HG03103 (cell line): Measurements from ENCODE around the gene PPP1R8.
"Not testable (repeated sequence)": the region's sequence is repeated elsewhere in the genome, so short reads cannot be mapped to it uniquely, and the experiment has no call there.

ENCODE experiments used
- ATAC-seq: cut with Tn5 transposase; IDR thresholded peaks from one replicate; pipeline ENCODE4 v1.9.1; 2021; ENCODE audit warnings: low read depth; ENCODE audit not compliant: unreplicated experiment

The PPP1R8 gene

DNA sequence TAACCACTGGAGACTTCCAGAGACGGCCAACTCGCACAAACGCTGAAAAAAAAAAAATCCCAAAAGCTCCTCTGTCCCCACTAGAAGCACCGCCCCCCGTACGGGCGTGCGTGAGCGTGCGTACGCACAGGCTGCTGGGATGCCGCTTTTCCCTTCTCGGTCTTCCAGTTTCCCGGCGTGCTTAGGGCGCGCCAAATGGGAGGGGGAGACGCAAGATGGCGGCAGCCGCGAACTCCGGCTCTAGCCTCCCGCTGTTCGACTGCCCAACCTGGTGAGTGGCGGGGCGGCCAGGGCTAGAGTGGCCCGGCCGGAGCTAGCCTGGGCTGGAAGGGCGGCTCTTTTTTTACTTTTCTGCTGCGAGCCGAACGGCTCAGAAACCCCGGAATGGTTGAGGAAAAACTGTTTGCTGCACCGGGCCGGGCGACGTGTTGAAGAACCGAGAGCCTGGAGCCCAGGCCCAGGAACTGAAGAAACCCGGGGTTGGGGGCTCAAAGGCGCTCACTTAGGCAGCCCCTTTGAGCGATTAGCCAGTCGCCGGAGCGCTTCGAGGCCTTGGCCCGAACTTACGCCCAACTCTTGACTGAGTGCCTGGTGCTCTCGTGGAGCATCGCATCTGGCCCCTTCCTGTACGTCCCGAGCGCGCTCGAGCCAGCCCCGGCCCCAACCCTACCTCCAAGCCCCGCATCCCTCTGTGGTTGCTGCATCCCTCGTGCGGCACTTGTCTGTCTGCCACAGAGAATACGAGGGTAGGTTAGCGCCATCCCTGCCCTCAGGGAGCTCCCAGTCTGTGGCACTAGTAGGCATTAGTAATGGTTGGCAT is at the start of gene PPP1R8:
TSS of gene PPP1R8 (plus strand) at position 162 of the 820 bp plus-strand sequence. CDS start at position 216, 54 bp downstream.
- peak; percentile 82 for ATAC-seq

DNA sequence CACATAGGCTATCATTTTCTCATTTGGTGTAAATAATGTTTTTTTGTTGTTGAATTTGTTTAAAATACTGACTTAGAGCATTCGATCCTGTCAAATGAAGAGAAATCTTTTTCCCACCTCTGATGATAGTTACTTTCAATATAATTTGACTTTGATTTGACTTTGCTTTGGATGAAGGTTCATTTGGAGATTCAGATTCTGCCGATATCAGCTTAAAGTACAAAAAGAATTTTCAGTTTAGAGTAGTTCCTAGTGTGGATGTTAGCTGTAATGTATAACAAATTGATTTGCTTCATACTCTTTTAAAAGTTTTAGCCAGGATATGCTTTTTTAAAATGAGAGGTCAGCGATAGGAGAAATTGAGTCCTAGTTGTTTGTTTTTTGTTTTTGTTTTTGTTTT is 47.6 kb upstream of the PPP1R8 start:
- no peak for ATAC-seq

DNA sequence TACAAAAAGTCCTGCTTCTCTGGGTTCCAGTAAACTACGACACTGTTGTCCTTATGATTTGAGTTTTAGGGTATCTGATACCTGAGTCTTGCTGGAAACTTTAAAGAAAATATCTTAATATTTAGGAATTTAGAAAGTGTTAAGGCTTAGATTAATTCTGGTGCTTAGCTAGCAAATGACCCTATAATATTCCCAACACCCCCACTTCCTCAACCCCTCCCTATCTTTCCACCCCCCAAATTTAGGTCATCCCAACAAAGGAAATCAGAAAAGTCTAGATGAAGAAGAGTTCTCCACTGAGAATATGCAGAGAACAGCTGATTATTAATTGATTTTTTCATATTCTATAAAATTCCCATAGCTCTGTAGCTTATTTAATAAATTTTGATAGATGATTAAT is 45.9 kb upstream of the PPP1R8 start:
- ATAC-seq, result no peak

DNA sequence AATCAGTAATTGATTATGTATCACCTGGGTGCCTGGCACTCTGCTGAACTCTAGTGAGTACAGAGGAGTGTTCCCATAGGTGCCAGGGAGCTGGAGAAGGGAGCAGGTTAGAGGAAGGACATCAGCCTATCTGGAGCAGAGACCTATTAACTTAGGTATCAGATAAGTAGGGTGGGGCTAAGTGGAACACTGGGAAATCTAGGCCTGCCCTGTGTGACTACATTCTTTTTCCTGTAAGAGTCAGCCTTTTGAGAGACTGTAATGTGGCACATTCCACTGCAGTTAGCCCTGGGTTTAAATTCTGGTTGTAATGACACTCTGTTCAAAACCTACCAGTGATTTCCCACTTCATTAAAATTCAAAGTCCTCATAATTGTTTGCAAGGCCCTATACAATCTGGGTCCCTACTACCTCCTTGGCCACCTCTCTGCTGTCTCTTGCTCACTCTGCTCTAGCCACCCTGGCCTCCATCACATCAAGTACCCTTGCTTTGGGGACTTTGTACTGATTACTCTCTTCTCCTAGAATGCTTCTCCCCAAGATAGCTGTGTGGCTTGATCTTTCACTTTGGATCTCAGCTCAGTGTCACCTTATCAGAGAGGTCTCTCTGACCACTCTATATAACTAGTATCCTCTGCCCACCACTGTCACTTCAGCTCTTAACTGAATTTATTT is 44.7 kb upstream of the PPP1R8 start:
- no peak for ATAC-seq

DNA sequence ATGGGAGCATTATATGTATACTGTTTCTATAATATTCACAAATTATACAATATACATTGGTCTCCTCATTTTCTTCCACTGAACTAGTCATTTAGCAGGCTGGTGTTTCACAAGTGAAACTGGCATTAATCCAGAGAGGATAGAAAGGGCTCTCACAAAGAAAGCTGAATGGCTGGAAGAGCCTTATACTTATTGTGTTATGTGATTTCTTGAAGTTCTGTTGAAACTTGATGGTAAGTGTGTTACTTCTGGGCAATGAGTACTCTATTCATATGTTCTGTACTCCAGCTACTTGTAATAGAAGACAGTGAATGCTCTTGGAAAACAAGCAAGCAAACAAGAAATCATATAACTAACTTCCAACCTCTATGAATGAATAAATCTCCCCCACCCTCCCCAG is 42.7 kb upstream of the PPP1R8 start:
- ATAC-seq, result no peak

DNA sequence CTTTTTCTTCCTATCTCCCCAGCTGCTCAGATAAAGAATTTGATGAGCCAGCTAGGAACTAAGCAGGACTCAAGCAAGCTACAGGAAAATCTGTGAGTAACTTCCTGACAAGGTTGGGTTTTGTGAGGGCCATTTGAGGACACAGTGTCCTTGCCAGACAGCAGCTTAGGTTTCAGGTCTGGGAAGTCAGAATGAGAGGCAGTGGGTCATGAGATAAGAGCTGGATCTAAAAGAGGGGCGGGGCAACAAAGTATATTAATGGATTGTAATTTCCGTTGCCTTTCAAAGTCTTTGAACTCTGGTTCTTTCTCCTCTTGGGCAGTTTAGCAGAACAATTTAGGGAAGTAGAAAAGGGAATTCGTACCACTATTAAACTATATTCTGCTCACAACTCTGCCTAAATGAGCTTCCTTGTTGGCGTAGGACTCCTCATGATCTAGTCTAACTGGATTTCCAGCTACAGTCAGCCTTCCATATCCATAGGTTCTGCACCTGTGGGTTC is 41.0 kb upstream of the PPP1R8 start:
- ATAC-seq, result no peak

DNA sequence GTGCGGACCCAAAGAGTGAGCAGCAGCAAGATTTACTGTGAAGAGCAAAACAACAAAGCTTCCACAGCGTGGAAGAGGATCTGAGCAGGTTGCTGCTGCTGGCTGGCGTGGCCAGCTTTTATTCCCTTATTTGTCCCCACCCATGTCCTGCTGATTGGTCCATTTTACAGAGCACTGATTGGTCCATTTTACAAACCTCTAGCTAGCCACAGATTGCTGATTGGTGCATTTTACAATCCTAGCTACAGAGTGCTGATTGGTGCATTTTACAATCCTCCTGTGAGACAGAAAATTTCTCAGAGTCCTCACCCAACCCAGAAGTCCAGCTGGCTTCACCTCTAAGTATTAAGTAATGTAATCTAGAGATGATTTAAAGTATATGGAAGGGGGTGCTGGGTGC is 40.3 kb upstream of the PPP1R8 start:
- ATAC-seq, result not testable (repeated sequence)

DNA sequence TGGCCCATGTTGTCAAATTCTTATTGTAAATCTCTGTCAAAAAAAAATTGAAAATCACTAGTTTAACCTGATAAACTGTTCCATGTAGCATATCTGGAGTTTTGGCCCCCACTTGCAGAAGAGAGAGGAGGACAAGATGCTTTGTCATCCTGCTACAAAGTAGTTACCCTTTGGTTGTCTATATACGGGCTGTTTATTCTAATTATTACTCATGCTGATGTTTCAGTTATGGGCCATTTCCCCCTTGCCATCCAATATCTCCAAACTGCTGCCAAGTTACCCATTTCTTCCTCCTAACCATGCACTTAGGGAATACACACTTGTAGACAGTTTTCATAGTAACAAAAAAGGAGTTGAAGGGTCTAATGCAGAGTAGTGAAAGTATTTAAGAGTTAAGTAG is 35.0 kb upstream of the PPP1R8 start:
- no peak for ATAC-seq

DNA sequence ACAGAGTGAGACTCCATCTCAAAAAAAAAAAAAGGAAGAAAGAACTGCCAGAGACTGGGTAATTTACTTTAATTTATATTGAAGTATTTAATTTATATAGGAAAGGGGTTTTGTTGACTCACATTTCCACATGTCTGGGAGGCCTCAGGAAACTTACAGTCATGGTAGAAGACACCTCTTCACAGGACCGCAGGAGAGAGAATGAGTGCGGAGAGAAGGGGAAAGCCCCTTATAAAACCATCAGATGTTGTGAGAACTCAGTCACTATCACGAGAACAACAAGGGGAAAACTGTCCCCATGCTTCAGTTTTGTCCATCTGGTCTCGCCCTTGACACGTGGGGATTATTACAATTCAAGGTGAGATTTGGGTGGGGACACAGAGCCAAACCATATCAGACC is 25.8 kb upstream of the PPP1R8 start:
- ATAC-seq, result no peak

DNA sequence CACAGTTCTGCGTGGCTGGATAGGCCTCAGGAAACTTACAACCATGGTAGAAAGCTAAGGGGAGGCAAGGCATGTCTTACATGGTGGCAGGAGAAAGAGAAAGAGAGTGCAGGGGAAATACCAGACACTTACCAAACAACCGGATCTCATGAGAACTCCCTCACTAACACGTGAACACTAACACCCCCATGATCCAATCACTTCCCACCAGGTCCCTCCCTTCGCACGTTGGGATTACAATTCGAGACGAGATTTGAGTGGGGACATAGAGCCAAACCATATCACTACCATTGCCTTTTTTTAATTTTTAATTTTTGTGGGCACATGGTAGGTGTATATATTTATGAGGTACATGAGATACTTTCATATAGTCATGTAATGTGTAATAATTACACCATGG is 23.8 kb upstream of the PPP1R8 start:
- no peak for ATAC-seq

DNA sequence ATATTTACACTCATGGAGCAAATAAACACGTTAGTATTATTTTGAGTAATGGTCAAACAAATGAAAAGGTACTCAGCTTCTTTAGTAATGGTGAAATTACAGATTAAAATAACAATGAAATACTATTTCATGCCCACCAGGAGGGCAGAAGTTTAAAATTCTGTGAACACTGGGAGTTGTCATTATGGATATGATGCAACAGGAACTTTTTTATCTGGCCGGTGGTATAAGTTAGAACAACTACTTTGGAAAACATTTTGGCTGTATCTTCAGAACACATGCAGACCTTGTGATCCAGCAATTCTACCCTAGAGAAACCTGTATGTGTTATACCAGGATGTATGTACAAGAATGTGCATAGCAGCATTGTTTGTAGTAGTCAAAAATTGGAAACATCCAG is 23.2 kb upstream of the PPP1R8 start:
- ATAC-seq, result no peak

DNA sequence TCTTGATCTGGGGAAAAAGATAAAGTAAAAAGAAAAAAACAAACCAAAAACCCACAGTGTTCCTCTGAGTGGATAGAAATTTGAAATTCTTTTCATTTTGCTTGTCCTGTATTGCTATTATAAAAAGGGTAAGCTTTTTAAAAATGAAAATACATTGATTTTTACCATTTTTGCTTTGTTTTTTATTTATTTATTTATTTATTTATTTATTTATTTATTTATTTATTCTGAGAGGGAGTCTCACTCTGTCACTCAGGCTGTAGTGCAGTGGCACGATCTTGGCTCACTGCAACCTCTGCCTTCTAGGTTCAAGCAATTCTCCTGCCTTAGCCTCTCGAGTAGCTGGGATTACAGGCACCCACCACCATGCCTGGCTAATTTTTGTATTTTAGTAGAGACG is 22.5 kb upstream of the PPP1R8 start:
- ATAC-seq, result not testable (repeated sequence)

DNA sequence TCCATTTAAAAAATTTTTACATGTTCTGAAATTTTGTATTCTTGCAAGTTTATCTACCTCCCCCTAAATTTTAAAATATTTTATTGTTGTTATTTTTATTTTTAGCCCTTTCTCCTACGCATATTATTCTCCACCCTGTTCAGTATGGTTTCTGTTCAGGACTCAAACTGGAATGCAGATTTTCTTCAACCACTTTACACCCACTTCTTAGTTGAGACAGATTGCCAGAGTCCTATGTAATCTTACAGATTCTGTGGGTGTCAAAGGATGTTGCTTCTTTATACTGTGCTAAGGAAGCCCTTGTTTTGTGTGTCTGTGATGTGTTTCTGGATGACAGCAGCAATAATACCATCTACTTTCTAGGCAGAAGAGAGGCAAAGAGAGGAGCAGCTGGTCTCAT is 20.7 kb upstream of the PPP1R8 start:
- ATAC-seq, result no peak

DNA sequence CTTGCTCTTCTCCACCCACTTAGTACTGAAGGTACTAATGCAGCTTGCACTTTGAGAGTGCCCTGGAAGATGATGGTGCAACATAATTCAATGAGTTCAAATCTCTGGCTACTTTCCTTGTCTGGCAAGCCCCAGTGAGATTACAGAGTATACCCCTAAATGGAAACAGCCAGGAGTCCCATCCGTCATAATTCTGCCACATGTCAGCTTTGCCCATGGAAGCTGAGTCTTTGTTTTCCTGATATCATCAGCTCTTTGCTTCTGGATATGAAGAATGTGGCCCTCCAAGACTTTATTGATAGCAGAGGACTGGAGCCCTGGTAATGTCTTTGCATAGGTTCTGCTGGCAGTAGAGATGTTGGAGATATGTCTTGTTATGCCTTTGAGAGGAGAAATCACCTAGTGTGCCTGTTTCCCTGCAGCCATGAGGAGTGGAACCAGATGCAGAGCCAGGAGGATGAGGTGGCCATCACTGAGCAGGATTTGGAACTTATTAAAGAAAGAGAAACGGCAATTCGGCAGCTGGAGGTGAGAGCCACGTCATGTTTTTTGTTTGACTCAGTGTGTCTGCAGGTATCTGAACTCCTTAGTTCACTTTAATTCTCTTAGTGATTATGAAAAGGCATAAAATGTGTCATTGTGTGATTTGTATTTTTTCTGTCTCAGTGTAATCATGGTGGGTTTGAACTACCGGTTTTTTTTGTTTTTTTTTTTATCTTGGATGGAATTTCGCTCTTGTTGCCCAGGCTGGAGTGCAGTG is 18.7 kb upstream of the PPP1R8 start:
- ATAC-seq, result no peak

DNA sequence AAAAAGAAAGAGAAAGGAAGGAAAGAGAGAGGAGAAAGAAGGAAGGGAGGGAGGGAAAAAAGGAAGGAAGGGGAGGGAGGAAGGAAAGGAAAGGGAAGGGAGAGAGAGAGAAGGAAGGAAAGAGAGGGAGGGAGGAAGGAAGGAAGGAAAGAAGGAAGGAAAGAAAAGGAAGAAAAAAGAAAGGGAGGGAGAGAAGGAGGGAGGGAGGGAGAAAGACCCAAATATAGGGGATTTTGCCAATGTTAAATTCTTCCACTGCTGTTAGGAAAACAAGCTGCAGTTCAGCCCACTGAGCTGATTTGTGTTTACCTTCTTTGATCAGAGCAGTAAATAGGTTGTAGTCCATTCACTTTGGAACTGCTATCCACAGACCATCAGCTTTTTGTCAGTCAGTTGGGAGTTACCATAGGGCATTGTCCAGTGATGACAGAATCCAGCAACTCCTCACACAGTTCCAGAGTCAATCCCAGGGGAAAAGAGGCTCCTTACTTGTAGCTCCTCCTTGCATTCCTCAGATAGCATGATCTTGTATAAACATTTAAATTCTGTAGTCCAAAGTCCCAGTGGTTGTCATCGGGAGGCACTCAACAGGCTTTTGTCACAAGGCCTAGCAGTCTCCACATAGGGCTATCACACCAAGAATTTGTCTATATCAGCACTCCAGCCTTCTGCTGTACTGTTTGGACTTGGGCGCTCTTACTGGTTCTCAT is 13.5 kb upstream of the PPP1R8 start:
- ATAC-seq, result no peak

DNA sequence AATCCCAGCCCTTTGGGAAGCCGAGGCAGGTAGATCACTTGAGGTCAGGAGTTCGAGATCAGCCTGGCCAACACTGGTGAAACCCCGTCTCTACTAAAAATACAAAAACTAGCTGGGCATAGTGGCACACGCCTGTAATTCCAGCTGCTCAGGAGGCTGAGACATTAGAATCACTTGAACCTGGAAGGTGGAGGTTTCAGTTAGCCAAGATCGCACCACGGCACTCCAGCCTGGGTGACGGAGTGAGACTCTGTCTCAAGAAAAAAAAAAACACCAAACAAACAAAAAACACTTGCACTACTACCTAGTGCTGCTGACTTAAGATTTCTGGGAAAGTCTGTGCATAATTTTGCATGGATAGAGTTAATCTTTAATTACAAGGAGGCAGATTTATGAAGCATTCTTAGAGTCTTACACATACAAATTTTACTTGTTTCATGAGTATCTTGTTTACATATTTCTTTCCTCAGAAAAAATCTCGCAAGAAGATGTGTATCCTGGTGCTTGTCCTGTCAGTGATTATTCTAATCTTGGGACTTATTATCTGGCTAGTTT is 8.7 kb upstream of the PPP1R8 start:
- no peak for ATAC-seq

DNA sequence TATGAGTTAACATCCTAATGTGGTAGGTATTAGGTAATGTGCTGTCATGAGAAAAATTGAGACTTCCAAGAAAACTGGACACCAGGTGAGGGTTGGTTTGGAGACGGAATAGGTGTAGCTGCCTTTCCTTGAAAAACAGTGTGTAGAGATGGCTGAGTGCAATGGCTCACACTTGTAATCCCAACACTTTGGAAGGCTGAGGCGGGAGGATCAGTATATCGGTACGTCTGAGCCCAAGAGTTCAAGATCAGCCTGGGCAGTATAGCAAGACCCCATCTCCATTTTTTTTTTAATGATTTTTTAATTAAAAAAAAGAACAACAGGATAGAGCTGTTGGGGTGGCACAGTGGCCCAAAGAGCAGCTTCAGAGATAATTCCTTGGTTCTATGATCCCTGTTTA is 6.8 kb upstream of the PPP1R8 start:
- no peak for ATAC-seq

DNA sequence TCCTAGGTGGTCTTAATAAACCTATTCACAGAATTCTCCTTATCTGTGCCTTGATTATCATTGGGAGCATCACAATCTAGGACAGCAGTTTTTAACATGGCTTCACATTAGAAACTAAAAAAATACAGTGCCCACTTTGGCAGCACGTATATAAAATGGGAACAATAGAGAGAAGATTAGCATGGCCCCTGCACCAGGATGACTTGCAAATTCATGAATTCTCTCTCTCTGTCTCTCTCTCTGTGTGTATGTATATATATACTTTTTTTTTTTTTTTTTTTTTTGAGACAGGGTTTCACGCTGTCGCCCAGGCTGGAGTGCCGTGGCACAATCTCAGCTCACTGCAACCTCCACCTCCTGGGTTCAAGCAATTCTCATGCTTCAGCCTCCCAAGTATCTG is 6.2 kb upstream of the PPP1R8 start:
- ATAC-seq, result no peak

DNA sequence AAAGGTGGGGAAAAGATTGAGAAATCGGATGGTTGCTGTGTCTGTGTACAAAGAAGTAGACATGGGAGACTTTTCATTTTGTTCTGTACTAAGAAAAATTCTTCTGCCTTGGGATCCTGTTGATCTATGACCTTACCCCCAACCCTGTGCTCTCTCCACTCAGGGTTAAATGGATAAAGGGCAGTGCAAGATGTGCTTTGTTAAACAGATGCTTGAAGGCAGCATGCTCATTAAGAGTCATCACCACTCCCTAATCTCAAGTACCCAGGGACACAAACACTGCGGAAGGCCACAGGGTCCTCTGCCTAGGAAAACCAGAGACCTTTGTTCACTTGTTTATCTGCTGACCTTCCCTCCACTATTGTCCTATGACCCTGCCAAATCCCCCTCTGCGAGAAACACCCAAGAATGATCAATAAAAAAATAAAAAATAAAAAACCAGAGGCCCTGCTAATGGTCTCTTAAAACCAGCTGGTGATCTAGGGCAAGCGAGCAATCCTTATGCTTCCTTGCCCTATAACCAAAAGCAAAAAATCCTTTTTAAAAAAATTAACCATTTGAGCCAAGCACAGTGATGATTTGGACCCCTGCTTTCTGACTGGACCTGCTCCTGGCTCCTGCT is 1.1 kb upstream of the PPP1R8 start:
- not testable (repeated sequence) for ATAC-seq
